ENCODE measurements around the gene CCDC83. TPM values are rescaled to one million over a fixed set of nuclear protein-coding genes. Genes with fewer than 3 reads are reported as not detected.

CCDC83 gene
- total RNA-seq, 1 donor from 2014 or later: not detected

DNA sequence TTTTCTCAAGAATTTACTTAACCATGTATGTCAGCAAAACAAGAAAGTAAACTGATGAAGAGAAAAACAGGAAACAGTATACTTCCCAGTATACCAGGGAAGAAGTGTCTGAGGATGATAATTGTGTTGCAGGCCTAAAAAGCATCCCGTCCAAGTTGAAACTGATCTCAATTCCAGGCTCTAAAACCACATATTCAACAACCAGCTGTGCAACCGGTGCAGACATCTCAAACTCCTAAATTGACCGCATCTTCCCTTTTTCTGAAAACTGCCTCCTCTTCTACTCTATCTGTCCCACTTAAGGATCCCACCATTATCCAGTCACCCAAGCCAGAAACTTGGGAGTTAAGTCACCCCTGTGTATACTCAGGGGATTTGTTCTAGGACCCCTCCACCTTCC is 47.2 kb downstream of the CCDC83 start:
- Mint-ChIP-seq H3K36me3 (no peaks in the 10 kb centered on the region), H3K9me3 (no peaks in the 10 kb centered on the region), H3K4me3 (no peak overlapping the region), H3K27me3 (no peaks in the 10 kb centered on the region), H3K4me1 (ENCODE audit: unreplicated experiment) (no peaks in the 10 kb centered on the region), H3K27ac (no peak overlapping the region)
- no peak for DNase-seq (ENCODE audit: extremely low spot score, unreplicated experiment)
- TF ChIP-seq CTCF (conservative IDR thresholded peaks at IDR 0.05): no peak

DNA sequence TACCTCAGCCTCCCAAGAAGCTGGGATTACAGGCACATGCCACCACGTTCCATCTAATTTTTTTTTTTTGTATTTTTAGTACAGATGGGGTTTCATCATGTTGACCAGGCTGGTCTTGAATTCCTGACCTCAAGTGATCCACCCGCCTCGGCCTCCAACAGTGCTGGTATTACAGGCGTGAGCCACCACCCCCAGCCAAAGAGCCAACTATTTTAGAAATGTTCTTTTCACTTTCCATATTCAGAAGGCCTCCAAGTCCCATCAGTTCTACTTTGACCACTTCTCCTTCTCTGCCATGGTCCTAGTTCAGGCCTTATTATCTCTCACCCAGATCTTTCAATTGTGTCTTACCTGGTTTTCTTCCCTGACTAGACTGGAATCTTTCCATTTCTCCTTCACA is 48.2 kb downstream of the CCDC83 start:
- Mint-ChIP-seq H3K36me3 (no peaks in the 10 kb centered on the region), H3K4me3 (no peak overlapping the region), H3K27ac (no peak overlapping the region), H3K27me3 (no peaks in the 10 kb centered on the region), H3K9me3 (no peaks in the 10 kb centered on the region), H3K4me1 (ENCODE audit: unreplicated experiment) (no peaks in the 10 kb centered on the region)
- no peak for DNase-seq (ENCODE audit: extremely low spot score, unreplicated experiment)
- no peak for TF ChIP-seq CTCF (conservative IDR thresholded peaks at IDR 0.05)

- Mint-ChIP-seq H3K4me1 (ENCODE audit: unreplicated experiment) (no peaks in the 10 kb centered on the region), H3K4me3 (no peak overlapping the region), H3K27ac (no peak overlapping the region), H3K27me3 (no peaks in the 10 kb centered on the region), H3K9me3 (no peaks in the 10 kb centered on the region), H3K36me3 (no peaks in the 10 kb centered on the region)
- TF ChIP-seq CTCF (conservative IDR thresholded peaks at IDR 0.05): no peak
- no peak for DNase-seq (ENCODE audit: extremely low spot score, unreplicated experiment)
These were observed 48.6 kb downstream of the CCDC83 start for GRCh38 chr11:85903811-85904210.

DNA sequence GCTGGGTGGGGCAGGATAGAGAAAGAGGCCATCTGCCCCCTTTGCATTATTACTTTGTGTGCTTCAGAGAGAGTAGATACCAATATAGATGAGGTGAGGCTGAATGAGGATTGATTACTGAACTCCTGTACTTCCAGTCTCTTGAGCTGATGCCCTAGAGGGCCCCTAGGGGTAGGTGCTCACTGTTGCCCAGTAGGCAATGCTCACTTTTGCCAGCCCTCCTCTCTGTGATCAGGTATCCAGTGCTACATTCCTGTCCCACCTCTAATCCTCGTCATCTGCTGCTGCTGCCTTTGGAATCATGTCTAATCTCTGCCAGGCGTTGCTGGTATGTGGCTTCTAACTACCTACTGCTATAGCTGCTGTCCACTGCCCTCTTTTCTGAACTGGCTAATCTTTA is 57.2 kb downstream of the CCDC83 start:
- DNase-seq (ENCODE audit: extremely low spot score, unreplicated experiment): no peak
- no peak for TF ChIP-seq CTCF (conservative IDR thresholded peaks at IDR 0.05)
- H3K27ac Mint-ChIP-seq: no peak overlapping the region
- H3K4me1 Mint-ChIP-seq (ENCODE audit: unreplicated experiment): no peaks in the 10 kb centered on the region
- peaks cover 4% of the 10 kb centered on the region for H3K9me3 Mint-ChIP-seq
- H3K36me3 Mint-ChIP-seq: no peaks in the 10 kb centered on the region
- no peak overlapping the region for H3K4me3 Mint-ChIP-seq
- no peaks in the 10 kb centered on the region for H3K27me3 Mint-ChIP-seq

DNA sequence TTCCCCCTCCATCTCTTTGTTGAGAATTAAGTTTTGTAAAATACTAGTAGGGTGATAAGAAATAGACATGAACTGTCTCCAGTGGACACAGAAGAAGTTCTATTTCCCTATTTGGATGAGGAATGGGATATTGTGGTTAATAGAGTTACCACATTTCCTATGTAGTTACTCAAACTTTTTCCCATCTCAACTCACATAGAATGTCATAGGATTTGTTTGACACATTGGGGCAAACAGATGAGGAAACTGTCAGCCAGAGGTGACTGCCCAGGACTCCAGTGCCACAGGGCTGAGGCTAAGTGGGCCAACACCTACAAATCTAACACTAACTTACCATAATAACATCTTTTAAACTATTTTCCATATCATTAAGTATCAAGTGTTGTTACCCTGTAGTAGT is 58.3 kb downstream of the CCDC83 start:
- Mint-ChIP-seq H3K9me3 (peaks cover 4% of the 10 kb centered on the region), H3K4me3 (no peak overlapping the region), H3K36me3 (no peaks in the 10 kb centered on the region), H3K27ac (no peak overlapping the region), H3K4me1 (ENCODE audit: unreplicated experiment) (no peaks in the 10 kb centered on the region), H3K27me3 (no peaks in the 10 kb centered on the region)
- no peak for DNase-seq (ENCODE audit: extremely low spot score, unreplicated experiment)
- no peak for TF ChIP-seq CTCF (conservative IDR thresholded peaks at IDR 0.05)

DNA sequence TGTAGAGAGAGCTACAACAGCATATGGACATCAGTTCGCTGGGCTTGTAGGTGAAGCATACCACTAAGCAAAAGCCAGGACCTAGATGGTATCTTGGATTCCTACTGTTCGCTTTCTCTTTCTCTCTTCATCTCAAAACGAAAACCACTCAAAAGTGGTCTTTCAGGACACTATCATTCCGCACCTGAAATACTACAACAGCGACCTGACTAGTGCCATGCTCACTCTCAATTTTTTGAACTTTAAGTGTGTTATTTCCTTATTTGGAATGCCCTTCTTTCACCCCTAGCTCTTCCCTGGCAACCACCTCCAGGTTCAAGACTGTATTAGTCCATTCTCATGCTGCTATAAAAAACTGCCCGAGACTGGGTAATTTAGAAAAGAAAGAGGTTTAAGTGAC is 59.2 kb downstream of the CCDC83 start:
- peaks cover 7% of the 10 kb centered on the region for H3K4me1 Mint-ChIP-seq (ENCODE audit: unreplicated experiment)
- no peaks in the 10 kb centered on the region for H3K36me3 Mint-ChIP-seq
- no peak overlapping the region for H3K27ac Mint-ChIP-seq
- no peak overlapping the region for H3K4me3 Mint-ChIP-seq
- no peaks in the 10 kb centered on the region for H3K27me3 Mint-ChIP-seq
- no peak for TF ChIP-seq CTCF (conservative IDR thresholded peaks at IDR 0.05)
- no peak for DNase-seq (ENCODE audit: extremely low spot score, unreplicated experiment)
- peaks cover 4% of the 10 kb centered on the region for H3K9me3 Mint-ChIP-seq

Data from type B pancreatic cell (in vitro differentiated cells).